Spleen (tissue), 7 donors: ENCODE measurements around the gene DLG5.

Source experiments
- POLR2A ChIP-seq, 3 donors: fragments of 450-650 bp; IDR thresholded peaks; one replicate each; pipeline ENCODE4 v1.5.1; 2017; ENCODE audit warnings: antibody characterized with exemption in 3 of 3, mild to moderate bottlenecking in 1 of 3
- POLR2AphosphoS5 ChIP-seq, 3 donors: sonication (generic); formaldehyde crosslinking; IDR thresholded peaks; one replicate each; pipeline ENCODE4 v1.5.1; 2017; ENCODE audit warnings: antibody characterized with exemption in 3 of 3
- TF ChIP-seq, protein P1 (sequence below), 11 experiments: fragments of 200-600 bp in 7 of 11; fragments of 450-650 bp in 4 of 11; sonication (generic) in 4 of 11; IDR thresholded peaks in 8 of 11; conservative IDR thresholded peaks in 3 of 11; 1 replicate in 7 of 11; 2 replicates in 4 of 11; pipeline versions ENCODE4 v1.4.0 to v1.8.0; 2016 to 2021; ENCODE audit warnings: antibody characterized with exemption in 11 of 11, inconsistent platforms in 4 of 11, mild to moderate bottlenecking in 1 of 11
- donor health status: DM: no; HTN: no; CAD: no; lungs with moderate emphysema.
- donor health status: DM: no; HTN: no; CAD: no.
- donor health status: DM: no; HTN: no; CAD: no.

DNA sequence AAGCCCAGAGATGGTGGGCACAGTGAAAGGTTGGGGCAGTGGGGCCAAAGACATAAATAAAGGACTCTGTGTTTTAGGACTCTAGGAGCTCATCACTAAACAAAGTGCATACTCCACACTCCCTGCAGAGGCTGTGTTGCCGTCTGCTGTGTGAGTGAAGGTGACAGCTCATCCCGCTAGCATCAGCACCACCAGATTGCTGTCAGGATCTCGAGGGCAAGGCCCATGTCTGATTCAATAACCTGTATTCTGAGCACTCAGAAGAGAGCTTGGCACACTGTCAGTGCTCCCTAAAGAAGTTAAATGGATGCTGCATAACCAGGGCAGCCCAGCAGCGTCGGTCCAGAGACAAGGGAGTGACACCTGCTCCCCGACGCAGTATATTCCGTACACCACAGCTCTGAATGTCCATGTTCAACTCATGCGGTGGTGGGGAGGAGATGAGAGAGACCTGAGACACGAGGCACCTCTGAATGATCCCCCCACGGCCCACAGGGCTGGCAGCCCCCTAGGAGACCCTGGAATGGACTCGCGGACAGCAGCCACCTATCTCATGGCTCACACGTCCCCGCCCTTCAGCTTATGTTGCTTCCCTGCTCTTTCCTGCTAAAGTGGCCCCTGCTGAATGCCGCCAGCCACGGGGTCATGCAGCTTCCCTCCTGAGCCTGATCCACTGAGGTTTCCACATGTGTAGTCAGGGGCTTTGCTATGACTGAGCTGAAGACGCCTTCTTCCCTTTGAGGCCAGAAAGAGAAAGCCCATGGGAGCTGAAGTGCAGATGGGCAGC is 156.3 kb downstream of the DLG5 start:
- no peak for TF ChIP-seq POLR2AphosphoS5 (IDR thresholded peaks at IDR 0.05)
- TF ChIP-seq, protein P1, sequence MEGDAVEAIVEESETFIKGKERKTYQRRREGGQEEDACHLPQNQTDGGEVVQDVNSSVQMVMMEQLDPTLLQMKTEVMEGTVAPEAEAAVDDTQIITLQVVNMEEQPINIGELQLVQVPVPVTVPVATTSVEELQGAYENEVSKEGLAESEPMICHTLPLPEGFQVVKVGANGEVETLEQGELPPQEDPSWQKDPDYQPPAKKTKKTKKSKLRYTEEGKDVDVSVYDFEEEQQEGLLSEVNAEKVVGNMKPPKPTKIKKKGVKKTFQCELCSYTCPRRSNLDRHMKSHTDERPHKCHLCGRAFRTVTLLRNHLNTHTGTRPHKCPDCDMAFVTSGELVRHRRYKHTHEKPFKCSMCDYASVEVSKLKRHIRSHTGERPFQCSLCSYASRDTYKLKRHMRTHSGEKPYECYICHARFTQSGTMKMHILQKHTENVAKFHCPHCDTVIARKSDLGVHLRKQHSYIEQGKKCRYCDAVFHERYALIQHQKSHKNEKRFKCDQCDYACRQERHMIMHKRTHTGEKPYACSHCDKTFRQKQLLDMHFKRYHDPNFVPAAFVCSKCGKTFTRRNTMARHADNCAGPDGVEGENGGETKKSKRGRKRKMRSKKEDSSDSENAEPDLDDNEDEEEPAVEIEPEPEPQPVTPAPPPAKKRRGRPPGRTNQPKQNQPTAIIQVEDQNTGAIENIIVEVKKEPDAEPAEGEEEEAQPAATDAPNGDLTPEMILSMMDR (IDR thresholded peaks at IDR 0.05 in 8 of 11, conservative IDR thresholded peaks at IDR 0.05 in 3 of 11) = no peak
- no peak for TF ChIP-seq POLR2A (IDR thresholded peaks at IDR 0.05)
